ENCODE results near the gene PSD4. TPM values are rescaled to one million over a fixed set of nuclear protein-coding genes. Genes with fewer than 3 reads are reported as not detected.

PSD4 gene
- polyA plus RNA-seq, 1 of the 3 experiments (the other 2 are of a cell fraction) = 0.35 TPM

GRCh38 chr2:113232123-113232522, 58.4 kb downstream of the PSD4 start:
- H3K4me1 ChIP-seq (ENCODE audit: control insufficient read depth in 1 of 2, insufficient read depth in 2 of 2, low read depth in 1 of 2, low read length in 1 of 2) = no peaks in the 10 kb centered on the region; a peak in 1 of 4 replicates
- no peaks in the 10 kb centered on the region for H3K79me2 ChIP-seq (ENCODE audit: insufficient read depth)
- H3K9me2 ChIP-seq = no peaks in the 10 kb centered on the region
- 81% methylated on average over 2 of the region's 3 CpGs for WGBS (ENCODE audit: low lambda C conversion rate)
- ChIA-PET CTCF (interaction anchor here (0.8 to 2.3 kb wide), 6 partner anchors 11 to 158 kb away, joined by 3 to 9 read pairs (median 6); no protein-coding TSS in a partner anchor), POLR2A (no interaction called here)
- H3K27me3 ChIP-seq (ENCODE audit: insufficient read depth) = no peaks in the 10 kb centered on the region
- no peak overlapping the region for H3K9ac ChIP-seq
- H3F3A ChIP-seq (replicated peaks; ENCODE audit: insufficient read depth) = no peaks in the 10 kb centered on the region
- no peaks in the 10 kb centered on the region for H4K20me1 ChIP-seq (ENCODE audit: insufficient read depth)
- H3K4me2 ChIP-seq = no peak overlapping the region
- no peak for DNase-seq
- H2AFZ ChIP-seq (ENCODE audit: low read depth) = no peak overlapping the region
- no peak overlapping the region for H3K27ac ChIP-seq (ENCODE audit: low read depth in 2 of 2, low read length in 1 of 2)
- no peak for TF ChIP-seq PBX3 (IDR thresholded peaks at IDR 0.05)
- TF ChIP-seq TCF12 (IDR thresholded peaks at IDR 0.05) = no peak
- no peak for TF ChIP-seq SIN3A (IDR thresholded peaks at IDR 0.05; ENCODE audit: borderline replicate concordance, low read depth, low read length)
- no peak for TF ChIP-seq REST (IDR thresholded peaks at IDR 0.05; ENCODE audit: low read depth, low read length)
- no peak for TF ChIP-seq RFX5 (IDR thresholded peaks at IDR 0.05; ENCODE audit: low read length)
- TF ChIP-seq NRF1 (IDR thresholded peaks at IDR 0.05; ENCODE audit: low read depth, low read length) = no peak
- no peak for TF ChIP-seq GATA2 (CRISPR knock-in tag; IDR thresholded peaks at IDR 0.05)
- no peak for TF ChIP-seq ZBTB33 (IDR thresholded peaks at IDR 0.05; ENCODE audit: borderline replicate concordance, low read depth)
- TF ChIP-seq POLR2AphosphoS5 (IDR thresholded peaks at IDR 0.05; ENCODE audit: low read depth, low read length) = no peak
- TF ChIP-seq USF2 (IDR thresholded peaks at IDR 0.05; ENCODE audit: borderline replicate concordance, low read depth, low read length) = no peak
- TF ChIP-seq SMC3 (IDR thresholded peaks at IDR 0.05; ENCODE audit: low read depth, low read length) = no peak
- TF ChIP-seq FOXM1 (IDR thresholded peaks at IDR 0.05; ENCODE audit: low read depth) = no peak
- TF ChIP-seq YY1 (IDR thresholded peaks at IDR 0.05; ENCODE audit: low read depth) = no peak
- no peak for TF ChIP-seq GABPA (IDR thresholded peaks at IDR 0.05; ENCODE audit: low read depth)
- TF ChIP-seq TAF1 (IDR thresholded peaks at IDR 0.05; ENCODE audit: borderline replicate concordance, low read depth, low read length) = no peak
- no peak for TF ChIP-seq USF1 (IDR thresholded peaks at IDR 0.05; ENCODE audit: borderline replicate concordance, low read depth)
- no peak for TF ChIP-seq ELF1 (IDR thresholded peaks at IDR 0.05)
- TF ChIP-seq MXI1 (IDR thresholded peaks at IDR 0.05; ENCODE audit: low read depth, low read length) = no peak
- H3K9me3 ChIP-seq = no peaks in the 10 kb centered on the region
- H3K36me3 ChIP-seq (replicated peaks in 1 of 2; ENCODE audit: control insufficient read depth in 1 of 2, insufficient read depth in 2 of 2, low read length in 1 of 2) = no peaks in the 10 kb centered on the region
- no peak overlapping the region for H3K4me3 ChIP-seq (ENCODE audit: low read depth in 2 of 2, low read length in 1 of 2)

All from SK-N-SH (cell line).